HG03460 (cell line): ENCODE measurements around the gene OR10A3.
"Not testable (repeated sequence)": the region's sequence is repeated elsewhere in the genome, so short reads cannot be mapped to it uniquely, and the experiment has no call there.

Experiments
- ATAC-seq: cut with Tn5 transposase; IDR thresholded peaks from one replicate; pipeline ENCODE4 v1.9.1; 2021; ENCODE audit not compliant: unreplicated experiment

OR10A3 gene, protein sequence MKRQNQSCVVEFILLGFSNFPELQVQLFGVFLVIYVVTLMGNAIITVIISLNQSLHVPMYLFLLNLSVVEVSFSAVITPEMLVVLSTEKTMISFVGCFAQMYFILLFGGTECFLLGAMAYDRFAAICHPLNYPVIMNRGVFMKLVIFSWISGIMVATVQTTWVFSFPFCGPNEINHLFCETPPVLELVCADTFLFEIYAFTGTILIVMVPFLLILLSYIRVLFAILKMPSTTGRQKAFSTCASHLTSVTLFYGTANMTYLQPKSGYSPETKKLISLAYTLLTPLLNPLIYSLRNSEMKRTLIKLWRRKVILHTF

DNA sequence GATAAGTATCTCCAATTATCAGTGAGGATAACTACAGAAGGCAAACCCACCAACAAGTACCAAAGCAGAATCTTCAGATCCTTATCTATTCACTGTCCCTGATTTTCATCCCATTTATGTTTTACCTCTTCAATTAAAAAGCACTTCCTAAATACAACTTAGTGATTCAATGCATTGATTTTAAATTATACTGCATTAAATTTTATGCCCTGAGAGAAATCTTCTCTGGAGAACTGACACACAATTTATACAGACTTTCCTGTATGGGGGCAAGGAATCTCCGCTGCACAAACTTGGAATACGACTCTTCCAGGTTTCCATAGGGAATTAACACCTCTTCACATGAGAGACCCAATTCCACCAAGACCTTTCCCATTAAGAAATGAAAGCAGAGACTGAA, at the start of gene OR10A3:
TSS of gene OR10A3 (minus strand) at position 101 of the 400 bp plus-strand sequence. CDS start 2,188 bp downstream, outside the sequence.
- no peak for ATAC-seq

DNA sequence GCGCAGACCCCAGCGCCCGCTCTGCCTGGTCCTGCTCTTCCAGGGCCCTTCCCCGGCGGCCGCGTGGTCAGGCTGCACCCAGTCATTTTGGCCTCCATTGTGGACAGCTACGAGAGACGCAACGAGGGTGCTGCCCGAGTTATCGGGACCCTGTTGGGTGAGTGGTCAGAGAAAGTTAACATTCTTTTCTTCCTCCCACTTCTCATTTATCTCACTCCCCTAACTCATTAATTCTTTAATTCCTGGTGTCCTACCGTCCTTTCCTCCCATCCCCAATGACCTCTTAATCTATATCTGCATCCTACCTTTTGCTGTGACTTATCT, 46.0 kb upstream of the OR10A3 start:
- not testable (repeated sequence) for ATAC-seq

DNA sequence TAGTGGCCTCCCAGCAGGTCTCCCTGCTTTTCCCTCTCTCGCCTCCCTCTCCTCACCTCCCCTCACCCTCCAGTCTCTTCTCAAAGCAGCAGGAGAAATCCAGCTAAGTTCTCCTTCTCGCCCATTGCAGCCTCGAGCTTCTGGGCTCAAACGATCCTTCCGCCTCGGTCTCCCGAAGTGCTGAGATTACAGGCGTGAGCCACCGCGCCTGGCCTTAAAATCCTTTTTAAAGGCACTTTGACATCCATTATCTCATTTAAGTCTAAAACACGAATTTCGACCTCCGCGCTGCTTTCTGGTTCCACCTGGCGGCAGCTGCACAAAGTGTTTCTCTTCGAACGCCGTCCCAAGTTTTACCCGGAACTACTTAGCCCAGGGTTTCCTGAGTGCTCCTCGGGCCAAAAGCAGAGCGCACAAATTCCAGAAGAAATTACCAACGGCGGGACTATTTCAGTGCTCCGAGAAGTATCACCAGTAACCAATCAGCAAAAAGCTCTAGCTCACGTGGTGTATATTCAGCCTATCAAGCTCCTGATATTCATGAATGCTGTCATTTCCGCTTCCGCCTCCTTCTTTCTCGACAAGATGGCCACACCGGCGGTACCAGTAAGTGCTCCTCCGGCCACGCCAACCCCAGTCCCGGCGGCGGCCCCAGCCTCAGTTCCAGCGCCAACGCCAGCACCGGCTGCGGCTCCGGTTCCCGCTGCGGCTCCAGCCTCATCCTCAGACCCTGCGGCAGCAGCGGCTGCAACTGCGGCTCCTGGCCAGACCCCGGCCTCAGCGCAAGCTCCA, 45.5 kb upstream of the OR10A3 start, which contains the start of gene EIF3F:
TSS of gene EIF3F (plus strand) at position 570 of the 792 bp plus-strand sequence. CDS start at position 586, 16 bp downstream.
- ATAC-seq: peak; percentile 95

DNA sequence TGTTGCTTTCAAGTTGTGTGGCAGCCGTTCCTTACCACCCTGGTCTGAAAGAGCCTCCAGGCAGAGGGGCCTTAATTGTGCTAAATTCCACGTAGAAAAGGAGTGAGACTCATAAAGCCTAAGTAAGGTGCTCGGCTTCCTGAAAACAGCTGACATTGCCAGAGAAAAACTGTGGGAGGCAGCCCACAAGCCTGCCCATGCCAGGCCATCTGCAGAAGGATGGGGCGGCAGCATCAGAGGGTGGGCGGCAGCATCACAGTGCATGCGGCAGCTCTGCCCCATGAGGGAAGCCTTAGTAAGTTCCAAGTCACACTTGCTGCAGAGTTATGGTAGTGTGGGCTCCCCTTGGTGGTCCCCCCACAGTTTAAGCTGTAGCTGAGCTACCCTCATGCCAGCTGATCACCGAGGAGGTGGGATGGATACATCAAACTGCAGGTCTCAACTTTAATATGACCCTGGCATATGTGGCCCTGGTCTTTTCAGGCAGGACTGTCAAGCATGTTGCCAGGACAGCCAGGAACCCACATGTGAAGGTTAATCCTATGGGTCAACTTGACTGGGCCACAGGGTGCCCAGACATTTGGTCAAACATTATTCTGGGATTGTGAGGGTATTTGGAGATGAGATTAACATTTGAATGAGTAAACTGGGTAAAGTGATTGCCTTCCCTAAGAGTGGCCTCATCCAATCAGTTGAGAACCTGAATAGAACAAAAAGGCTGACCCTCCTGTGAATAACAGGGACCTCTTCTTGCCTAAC, 42.5 kb upstream of the OR10A3 start:
- no peak for ATAC-seq

DNA sequence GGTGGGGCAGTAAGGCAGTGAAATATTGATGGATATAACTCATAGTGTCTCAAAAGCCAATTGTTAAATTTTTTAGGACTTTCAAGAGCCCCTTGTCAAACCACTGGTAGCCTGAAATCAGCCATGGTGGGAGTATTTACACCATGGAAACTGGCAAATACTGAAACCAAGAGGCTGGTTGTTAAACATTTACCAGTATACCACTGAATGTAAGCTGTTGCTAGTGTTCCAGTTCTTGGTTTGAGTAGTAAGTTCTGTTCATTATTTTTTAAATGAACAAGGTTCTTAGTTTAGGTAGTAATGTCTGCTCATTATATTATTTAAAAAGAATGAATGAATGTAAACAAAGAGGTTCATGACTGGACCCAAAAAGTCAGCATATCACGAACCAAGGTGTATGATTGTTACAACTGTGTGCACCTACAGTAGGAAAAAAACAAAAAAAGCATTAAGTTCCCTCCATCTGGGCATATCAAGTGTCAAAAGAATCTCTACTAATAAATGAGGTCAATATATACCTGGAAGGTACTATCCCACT, 41.1 kb upstream of the OR10A3 start:
- ATAC-seq: peak; percentile 43

DNA sequence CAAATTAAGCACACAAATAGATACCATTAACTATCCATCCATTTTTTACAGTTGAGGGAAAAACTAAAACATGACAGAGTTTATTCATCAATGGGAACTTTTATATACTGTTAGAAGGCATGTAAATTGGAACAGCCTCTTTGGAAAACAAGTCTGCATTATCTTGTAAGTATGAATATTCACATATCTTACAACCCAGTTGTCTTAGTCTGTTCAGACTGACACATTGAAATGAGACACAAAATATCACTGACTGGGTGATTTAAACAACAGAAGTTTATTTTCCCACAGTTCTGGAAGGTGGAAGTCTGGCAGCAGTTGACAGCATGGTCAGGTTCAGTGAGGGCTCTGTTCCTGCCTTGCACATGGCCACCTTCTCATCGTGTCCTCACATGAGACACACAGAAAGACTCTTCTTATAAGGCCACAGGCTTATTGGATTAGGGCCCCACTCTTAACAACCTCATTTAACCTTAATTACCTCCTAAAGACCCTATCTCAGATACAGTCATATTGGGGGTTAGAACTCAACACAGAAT, 40.2 kb upstream of the OR10A3 start:
- ATAC-seq: no peak

DNA sequence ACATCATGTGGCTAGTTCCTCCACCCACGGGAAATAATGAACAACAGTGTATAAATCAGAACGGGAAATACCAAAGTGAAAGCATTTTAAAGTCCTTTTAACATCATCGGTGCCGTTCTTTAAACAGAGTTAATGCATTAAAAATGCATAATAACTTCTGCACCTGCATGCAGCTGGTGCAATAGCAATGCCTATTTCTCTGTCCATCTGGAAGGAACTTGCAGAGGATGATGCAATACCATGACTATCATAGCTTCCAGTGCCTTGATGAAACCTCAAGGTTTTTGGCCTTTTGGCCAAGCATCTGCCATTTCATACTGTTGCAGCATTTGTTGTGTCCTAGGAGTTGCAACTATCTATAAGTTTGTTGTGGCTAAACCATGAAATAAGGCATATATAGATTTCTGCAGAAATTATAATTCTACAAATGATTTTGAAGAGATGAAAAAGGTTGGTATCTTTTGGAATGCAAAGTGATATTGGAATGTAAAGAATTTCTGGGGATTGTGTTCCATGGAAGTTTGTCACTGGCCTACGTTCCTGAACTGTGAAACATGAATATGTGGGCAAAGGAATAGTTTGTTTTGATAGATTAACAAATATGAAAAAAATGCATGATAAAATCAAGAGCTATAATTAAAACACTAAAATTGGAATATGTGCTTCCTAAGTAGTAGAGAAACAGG, 35.9 kb upstream of the OR10A3 start:
- no peak for ATAC-seq

DNA sequence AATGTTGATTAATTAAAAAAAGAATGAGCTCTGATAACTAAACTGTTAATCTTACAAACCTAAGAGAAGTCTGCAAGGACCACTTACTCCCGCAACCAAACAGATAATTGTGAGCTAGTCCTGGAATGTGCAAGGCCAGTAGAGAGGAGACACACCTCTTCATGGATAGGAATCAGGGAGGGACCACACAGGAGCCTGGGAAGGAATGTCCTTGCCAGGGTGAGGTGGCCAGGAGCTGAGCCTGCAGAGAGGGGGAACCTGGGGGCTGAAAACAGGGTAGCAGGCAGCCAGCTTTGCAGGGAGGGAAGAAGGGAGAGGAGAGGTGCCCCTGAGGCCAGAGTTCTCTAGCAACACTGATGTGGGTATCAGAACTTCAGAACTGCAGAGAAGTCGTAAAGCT, 33.2 kb upstream of the OR10A3 start:
- no peak for ATAC-seq

DNA sequence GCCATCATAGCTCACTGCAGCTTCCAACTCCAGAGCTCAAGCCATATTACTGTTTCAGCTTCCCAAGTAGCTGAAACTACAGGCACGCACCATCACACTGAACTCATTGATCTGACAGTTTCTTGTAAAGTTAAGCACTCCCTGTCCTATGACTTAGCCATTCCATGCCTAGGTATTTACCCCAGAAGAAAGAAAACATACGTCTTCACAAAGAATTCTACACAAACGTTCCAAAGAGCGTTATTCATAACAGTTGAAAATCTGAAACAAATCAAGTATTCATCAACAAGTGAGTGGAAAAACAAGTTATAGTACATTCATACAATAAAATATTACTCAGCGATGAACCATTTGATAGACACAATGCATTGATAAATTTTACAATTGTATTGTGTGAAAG, 31.5 kb upstream of the OR10A3 start:
- no peak for ATAC-seq

DNA sequence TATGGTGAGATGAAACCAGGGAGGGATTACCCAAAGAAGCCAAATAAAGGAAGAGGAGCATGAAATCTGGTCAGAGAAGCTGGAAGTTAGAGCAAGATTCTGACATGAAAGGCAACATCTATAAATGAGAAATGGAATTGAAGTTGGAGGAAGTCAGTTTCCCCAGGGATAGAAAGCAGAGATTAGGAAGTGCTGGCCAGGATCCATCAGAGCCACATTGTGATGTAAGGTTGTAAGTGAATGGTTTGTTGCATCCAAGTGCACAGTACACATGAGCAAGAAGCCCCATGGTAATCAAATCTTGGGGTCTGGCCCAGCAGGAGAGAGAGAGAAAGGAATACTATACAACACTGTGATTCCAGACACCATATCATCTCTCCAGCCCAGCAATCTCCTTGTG, 30.3 kb upstream of the OR10A3 start:
- ATAC-seq: no peak

DNA sequence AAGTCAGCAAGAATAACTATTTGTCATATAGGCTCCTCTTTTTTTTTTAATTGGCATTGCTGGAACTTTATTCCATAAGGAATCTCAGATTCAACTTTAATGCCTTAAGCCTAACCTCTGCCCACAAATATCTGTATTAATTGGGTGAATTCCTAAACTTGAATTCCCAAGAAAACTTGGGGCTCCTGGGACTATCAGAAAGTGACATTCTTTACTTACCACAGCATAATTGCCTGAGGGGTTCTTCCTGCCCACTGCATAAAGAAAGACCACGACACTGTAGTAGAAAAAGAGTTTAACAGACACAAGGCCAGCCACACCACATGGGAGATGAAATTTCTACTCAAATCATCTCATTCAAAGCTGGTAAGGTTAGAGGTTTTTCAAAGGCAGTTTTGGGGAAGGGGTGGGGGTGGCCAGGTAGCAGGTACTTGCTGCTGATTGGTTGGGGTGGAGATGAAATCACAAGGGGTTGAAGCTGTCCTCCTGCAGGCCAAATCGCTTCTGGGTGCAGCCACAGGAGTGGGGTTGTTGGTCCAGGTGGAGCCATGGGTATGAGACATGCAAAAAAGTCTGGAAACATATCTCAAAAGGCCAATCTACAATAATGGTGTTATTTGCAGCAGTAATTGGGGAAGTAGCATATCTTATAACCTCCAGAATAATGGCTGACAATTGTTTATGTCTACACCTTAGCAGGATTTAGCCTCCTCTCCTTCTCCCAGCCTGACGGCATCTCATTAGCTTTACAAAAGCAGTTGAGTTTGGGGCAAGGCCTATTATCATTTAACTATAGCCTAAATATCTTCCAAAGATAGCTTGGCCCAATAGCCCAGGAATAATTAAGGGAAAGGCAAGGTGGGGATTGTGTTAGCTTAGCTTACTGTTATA, 28.5 kb upstream of the OR10A3 start:
- ATAC-seq: no peak

DNA sequence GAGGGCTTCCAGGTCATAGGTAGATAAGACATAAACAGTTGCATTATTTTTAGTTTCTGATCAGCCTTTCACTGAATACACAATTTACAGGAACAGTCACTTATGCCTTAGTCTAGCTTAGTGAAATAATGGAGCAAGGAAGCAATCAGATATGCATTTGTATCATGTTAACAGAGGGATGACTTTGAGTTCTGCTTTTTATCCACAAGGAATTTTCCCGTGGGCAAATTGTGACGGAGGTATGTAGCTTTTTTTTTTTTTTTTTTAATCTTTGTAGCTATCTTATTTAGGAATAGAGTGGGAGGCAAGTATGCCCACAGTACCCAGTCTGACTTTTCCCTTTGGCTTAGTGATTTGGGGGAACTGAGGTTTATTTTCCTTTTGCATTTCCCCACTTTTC, 27.2 kb upstream of the OR10A3 start:
- no peak for ATAC-seq

DNA sequence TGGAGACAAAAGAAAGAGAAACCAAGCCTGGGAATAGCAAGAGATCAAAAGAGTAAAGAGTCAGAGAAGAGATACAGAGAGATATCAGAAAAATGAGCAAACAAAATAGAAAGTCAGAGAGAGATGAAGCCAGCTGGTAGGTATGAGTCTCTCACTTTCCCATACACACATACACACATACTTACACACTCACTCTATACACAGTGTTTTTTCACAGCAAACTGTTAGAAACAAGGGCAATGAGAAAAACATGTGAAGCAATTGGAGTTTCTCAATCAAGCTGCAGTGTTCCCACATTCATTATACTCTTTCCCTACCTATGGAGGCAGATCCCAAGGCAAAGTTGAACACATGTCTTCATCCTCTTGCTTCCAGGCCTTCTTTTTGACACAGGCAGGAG, 26.3 kb upstream of the OR10A3 start:
- ATAC-seq: no peak

DNA sequence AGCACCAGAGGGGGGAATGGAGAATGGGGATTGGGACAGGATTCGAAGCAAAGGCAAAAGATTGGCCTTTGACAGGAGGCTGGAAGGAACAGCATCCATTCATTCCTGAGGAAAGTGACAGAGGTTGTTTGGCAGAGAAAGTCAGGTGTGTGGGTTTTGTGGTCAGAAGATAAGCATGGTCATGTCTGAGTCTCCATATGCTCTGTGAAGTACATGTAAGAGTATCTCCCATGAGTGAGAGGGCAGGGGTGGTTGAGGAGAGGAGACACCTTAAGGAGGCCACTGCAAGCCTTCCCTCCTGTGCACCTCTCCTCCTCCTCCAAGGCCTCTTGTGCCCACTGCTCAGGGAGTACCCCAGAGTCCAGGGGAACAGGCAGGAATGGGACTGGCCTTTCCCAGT, 25.6 kb upstream of the OR10A3 start:
- ATAC-seq: no peak

DNA sequence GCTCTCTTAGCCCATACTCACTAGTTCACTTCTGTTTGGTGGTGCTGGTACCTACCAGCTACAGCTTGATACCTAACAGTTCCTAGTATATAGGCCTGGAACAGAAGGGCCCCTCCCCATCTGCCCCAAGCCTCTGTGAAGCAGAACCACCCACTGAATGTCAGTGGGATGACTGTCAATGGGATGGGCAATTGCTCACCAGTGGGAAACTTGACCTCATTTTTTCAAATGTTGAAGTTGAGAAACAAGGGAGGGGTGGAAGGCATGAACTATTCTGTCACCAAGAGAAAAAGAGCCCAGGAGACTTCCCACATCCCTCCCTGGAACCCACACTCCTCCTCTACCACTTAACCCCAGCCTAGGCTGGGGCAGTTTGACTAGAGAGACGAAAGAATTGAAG, 23.9 kb upstream of the OR10A3 start, which contains the start of gene NLRP10:
TSS of gene NLRP10 (minus strand) at position 62 of the 400 bp plus-strand sequence. CDS start 1,952 bp downstream, outside the sequence.
- ATAC-seq: no peak

DNA sequence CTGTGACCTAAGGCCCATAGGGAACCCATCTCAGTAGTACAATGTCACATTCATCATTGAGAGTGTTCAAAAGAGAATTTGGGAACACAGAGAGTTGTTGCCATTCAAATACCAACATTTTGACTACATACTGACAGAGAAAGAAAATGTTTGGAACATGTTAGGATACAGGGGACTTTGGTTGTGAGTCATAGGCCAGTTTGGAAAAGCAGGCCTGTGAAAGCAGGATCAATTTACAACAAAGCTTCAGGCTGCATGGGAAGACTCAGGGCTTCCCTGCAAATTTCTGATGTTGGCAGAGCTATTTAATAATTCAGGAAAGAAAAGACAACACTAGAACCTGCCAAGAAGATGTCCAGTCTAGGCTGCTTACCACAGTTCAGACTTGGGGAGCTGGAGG, 23.4 kb upstream of the OR10A3 start:
- no peak for ATAC-seq

DNA sequence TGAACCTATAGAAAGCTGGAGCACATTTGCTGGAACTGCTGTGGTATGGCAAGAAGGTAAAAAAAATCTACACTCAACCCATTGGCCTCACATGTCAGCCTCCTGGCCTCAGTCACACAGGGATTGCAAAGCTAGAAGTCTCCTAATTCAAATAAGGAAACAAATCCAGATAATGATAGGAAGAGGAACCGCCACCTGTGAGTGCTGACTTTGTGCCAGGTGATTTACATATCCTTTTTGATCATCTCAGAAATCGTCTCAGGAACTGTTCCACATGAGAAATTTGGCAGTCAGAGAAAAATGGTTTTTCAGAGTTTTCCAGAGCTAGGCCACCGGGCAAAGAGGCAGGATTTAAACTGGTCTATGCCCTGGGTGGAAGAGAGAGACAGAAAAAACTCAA, 22.8 kb upstream of the OR10A3 start:
- no peak for ATAC-seq

DNA sequence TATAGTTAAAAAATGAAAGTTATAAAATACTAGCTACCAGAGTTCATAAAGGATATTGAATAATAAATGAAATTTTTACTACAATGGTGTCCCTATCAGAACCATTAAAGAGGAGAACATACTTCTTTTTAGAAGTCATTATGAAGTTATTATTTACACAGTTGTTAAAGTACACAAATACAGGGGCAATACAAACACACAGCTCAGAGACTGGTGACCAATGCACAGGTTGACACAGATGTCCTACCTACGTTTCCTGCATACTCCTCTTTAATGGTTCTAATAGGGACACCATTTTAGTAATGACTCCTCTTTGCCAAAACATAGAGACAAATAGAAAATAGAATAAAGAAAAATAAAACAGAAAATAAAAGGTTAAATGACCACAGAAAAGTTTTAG, 13.7 kb upstream of the OR10A3 start:
- no peak for ATAC-seq

DNA sequence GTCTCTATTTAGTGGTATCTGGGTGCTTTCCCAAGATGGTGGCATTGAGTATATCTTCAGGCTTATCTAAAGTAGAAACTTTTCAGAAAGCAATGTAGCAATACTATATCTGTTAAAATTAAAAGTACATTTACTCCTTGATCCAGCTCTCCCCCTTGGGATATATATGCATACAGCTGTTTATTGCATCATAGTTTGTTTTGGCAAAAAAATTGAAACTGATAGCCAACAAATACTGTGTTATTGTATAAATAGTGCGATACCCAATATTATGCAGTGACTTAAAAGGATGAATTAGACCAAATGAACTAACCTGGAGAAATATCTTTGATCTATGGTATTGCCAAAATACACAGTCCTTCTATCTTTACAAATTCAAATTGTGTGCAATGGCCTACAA, 8.4 kb upstream of the OR10A3 start:
- ATAC-seq: no peak
